ENCODE data around the gene GCK. TPM values are rescaled to one million over a fixed set of nuclear protein-coding genes. Genes with fewer than 3 reads are reported as not detected.
A peak's percentile ranks its signal among the peaks of the same experiment; 100 is the strongest.

GCK gene
- polyA plus RNA-seq, 1 of the 3 experiments (the other 2 are of a cell fraction): 1.6 TPM

DNA sequence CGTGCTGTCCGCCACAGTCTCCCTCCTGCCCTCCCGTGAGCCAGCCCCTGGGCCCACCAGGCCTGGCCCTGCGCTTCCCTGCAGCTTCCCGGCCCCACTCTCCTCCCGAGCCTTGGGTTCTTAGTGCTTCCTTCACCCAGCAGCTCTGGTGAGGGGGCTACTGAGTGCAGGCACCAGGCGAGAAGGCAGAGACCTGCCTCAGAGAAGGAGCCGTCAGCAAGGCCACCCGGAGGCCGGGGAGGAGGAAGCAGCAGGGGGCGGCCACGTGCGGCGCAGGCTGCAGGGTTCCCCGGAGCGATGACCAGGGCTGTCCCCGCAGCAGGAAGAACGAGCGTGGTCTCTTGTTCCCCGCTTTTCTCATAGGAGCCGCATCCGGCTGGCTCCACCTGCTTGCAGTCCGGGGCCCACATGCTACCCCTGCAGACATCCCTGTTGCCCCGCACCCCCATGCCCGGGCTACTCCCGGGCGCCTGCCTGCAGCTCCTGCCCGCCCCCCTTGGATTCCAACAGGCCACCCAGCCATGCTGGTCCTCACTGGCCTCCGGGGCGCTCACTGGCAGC lies 32.1 kb upstream of the GCK start:
- 70% methylated on average over 21 of the region's 30 CpGs for WGBS (ENCODE audit: low lambda C conversion rate)
- H3K36me3 ChIP-seq (replicated peaks in 1 of 2; ENCODE audit: control insufficient read depth in 1 of 2, insufficient read depth in 2 of 2, low read length in 1 of 2): no peaks in the 10 kb centered on the region
- H2AFZ ChIP-seq (ENCODE audit: low read depth): no peak overlapping the region
- no peaks in the 10 kb centered on the region for H3K9me2 ChIP-seq
- no peak overlapping the region for H3K4me3 ChIP-seq (ENCODE audit: low read depth in 2 of 2, low read length in 1 of 2)
- no peaks in the 10 kb centered on the region for H4K20me1 ChIP-seq (ENCODE audit: insufficient read depth)
- peaks cover 0 to 51% of the 10 kb centered on the region in 2 experiments; a peak in 1 of 4 replicates for H3K4me1 ChIP-seq (ENCODE audit: control insufficient read depth in 1 of 2, insufficient read depth in 2 of 2, low read depth in 1 of 2, low read length in 1 of 2)
- no peaks in the 10 kb centered on the region for H3K27me3 ChIP-seq (ENCODE audit: insufficient read depth)
- CTCF ChIA-PET: interaction anchor here (0.9 to 6.9 kb wide), 7 partner anchors 9 to 344 kb away, joined by 3 to 70 read pairs (median 5); no protein-coding TSS in a partner anchor
- H3K4me2 ChIP-seq: no peak overlapping the region
- H3K27ac ChIP-seq (ENCODE audit: low read depth in 2 of 2, low read length in 1 of 2): no peak overlapping the region; a peak in 1 of 4 replicates
- TF ChIP-seq EP300 (IDR thresholded peaks at IDR 0.05; ENCODE audit: borderline replicate concordance in 1 of 2, low read depth in 1 of 2, low read length in 1 of 2): no peak
- TF ChIP-seq CHD2 (IDR thresholded peaks at IDR 0.05; ENCODE audit: low read length, partially characterized antibody): no peak
- TF ChIP-seq USF2 (IDR thresholded peaks at IDR 0.05; ENCODE audit: borderline replicate concordance, low read depth, low read length): no peak
- TF ChIP-seq TAF1 (IDR thresholded peaks at IDR 0.05; ENCODE audit: borderline replicate concordance, low read depth, low read length): no peak
- no peak for TF ChIP-seq GABPA (IDR thresholded peaks at IDR 0.05; ENCODE audit: low read depth)
- TF ChIP-seq ELF1 (IDR thresholded peaks at IDR 0.05): no peak
- TF ChIP-seq, protein P1, sequence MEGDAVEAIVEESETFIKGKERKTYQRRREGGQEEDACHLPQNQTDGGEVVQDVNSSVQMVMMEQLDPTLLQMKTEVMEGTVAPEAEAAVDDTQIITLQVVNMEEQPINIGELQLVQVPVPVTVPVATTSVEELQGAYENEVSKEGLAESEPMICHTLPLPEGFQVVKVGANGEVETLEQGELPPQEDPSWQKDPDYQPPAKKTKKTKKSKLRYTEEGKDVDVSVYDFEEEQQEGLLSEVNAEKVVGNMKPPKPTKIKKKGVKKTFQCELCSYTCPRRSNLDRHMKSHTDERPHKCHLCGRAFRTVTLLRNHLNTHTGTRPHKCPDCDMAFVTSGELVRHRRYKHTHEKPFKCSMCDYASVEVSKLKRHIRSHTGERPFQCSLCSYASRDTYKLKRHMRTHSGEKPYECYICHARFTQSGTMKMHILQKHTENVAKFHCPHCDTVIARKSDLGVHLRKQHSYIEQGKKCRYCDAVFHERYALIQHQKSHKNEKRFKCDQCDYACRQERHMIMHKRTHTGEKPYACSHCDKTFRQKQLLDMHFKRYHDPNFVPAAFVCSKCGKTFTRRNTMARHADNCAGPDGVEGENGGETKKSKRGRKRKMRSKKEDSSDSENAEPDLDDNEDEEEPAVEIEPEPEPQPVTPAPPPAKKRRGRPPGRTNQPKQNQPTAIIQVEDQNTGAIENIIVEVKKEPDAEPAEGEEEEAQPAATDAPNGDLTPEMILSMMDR (IDR thresholded peaks at IDR 0.05): no peak
- TF ChIP-seq POLR2AphosphoS5 (IDR thresholded peaks at IDR 0.05; ENCODE audit: low read depth, low read length): no peak
- no peak for TF ChIP-seq YY1 (IDR thresholded peaks at IDR 0.05; ENCODE audit: low read depth)
- TF ChIP-seq MXI1 (IDR thresholded peaks at IDR 0.05; ENCODE audit: low read depth, low read length): no peak
- no peak for TF ChIP-seq TCF12 (IDR thresholded peaks at IDR 0.05)
- no peak for TF ChIP-seq TEAD4 (IDR thresholded peaks at IDR 0.05; ENCODE audit: borderline replicate concordance, insufficient read depth)
- TF ChIP-seq RAD21 (IDR thresholded peaks at IDR 0.05; ENCODE audit: low read length): no peak
- DNase-seq: peak; percentile 79
- H3K9me3 ChIP-seq: no peaks in the 10 kb centered on the region
- no peaks in the 10 kb centered on the region for H3F3A ChIP-seq (replicated peaks; ENCODE audit: insufficient read depth)
- no peaks in the 10 kb centered on the region for H3K79me2 ChIP-seq (ENCODE audit: insufficient read depth)
- POLR2A ChIA-PET: no interaction called here
- H3K9ac ChIP-seq: no peak overlapping the region

DNA sequence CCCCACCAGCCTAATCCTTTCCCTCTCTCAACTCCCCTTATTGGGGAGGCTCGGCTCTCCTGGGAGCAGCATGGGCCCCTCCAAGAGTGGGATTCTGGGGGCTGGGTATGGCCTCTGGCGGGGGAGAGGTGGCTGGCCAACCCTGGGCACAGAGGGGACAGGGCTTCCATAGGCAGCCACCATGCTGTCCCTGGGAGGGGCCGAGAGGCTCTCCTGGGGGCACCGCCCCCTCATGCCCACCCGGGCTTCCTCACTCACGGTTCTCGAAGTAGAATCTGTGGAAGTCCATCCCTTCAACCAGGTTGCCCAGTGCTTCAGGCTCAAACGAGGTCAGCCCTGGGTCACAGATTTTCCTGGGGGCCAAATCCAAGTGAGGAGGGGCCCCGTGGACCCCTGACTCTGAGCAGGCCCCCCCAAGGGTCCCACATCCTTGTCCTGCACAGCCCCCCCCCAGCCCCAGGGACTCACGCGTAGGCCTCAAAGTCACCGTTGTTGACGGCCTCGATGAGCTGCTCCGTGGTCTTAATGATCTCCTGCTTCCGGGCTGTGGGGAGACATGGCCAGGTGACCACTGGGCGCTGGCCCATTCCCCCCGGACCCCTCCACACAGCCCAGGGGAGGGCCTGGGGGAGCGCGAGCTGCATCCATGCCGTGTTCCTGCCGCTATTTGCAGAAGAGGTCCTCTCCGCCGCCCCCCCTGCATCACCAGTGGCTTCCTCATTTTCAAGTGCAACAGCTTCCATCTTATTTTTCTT lies 31.3 kb upstream of the GCK start:
- Histone ChIP-seq H4K20me1 (ENCODE audit: insufficient read depth) (0 out of 2 replicates have a peak, but pooled peaks cover 1% of the 10 kb centered on the region), H3K4me2 (no peak overlapping the region), H3K4me3 (ENCODE audit: low read depth in 2 of 2, low read length in 1 of 2) (no peak overlapping the region), H3F3A (replicated peaks; ENCODE audit: insufficient read depth) (no peaks in the 10 kb centered on the region), H3K36me3 (replicated peaks in 1 of 2; ENCODE audit: control insufficient read depth in 1 of 2, insufficient read depth in 2 of 2, low read length in 1 of 2) (no peaks in the 10 kb centered on the region), H3K27ac (ENCODE audit: low read depth in 2 of 2, low read length in 1 of 2) (no peak overlapping the region), H3K79me2 (ENCODE audit: insufficient read depth) (no peaks in the 10 kb centered on the region), H3K9ac (no peak overlapping the region), H3K9me3 (no peaks in the 10 kb centered on the region), H3K27me3 (ENCODE audit: insufficient read depth) (no peaks in the 10 kb centered on the region), H2AFZ (ENCODE audit: low read depth) (no peak overlapping the region), H3K9me2 (no peaks in the 10 kb centered on the region), H3K4me1 (ENCODE audit: control insufficient read depth in 1 of 2, insufficient read depth in 2 of 2, low read depth in 1 of 2, low read length in 1 of 2) (peaks cover 0 to 58% of the 10 kb centered on the region in 2 experiments; a peak in 1 of 4 replicates)
- CTCF ChIA-PET: interaction anchor here (0.8 to 6.9 kb wide), 7 partner anchors 8 to 345 kb away, joined by 3 to 70 read pairs (median 4); no protein-coding TSS in a partner anchor
- peak; percentile 44 for DNase-seq
- TF ChIP-seq USF2 (IDR thresholded peaks at IDR 0.05; ENCODE audit: borderline replicate concordance, low read depth, low read length) (no peak), TEAD4 (IDR thresholded peaks at IDR 0.05; ENCODE audit: borderline replicate concordance, insufficient read depth) (no peak), GATA2 (CRISPR knock-in tag; IDR thresholded peaks at IDR 0.05) (no peak), YY1 (IDR thresholded peaks at IDR 0.05; ENCODE audit: low read depth) (no peak), RFX5 (IDR thresholded peaks at IDR 0.05; ENCODE audit: low read length) (no peak), RAD21 (IDR thresholded peaks at IDR 0.05; ENCODE audit: low read length) (no peak)
- WGBS (ENCODE audit: low lambda C conversion rate): 79% methylated on average over 20 of the region's 24 CpGs
- POLR2A ChIA-PET: no interaction called here

Data from SK-N-SH (cell line).